Smooth muscle cell (in vitro differentiated cells): ENCODE data around the gene ACE2. TPM values are rescaled to one million over a fixed set of nuclear protein-coding genes. Genes with fewer than 3 reads are reported as not detected.

Experiments used
- DNase-seq: peaks from one replicate; lab custom pipeline; 2025; ENCODE audit not compliant: unreplicated experiment; lab: John Stamatoyannopoulos, UW
- H2AFZ ChIP-seq: fragments of 200-600 bp; sonication (generic); 2 replicates; pipeline ENCODE4 v1.6.0; 2016; ENCODE audit warnings: antibody characterized with exemption, low read depth, mild to moderate bottlenecking
- H3F3A ChIP-seq: fragments of 200-600 bp; sonication (generic); 2 replicates; pipeline ENCODE4 v1.6.0; 2017; ENCODE audit warnings: antibody characterized with exemption, low read depth
- H3K27ac ChIP-seq: fragments of 200-600 bp; sonication (generic); 2 replicates; pipeline ENCODE4 v1.5.1; 2016; ENCODE audit warnings: low read depth, mild to moderate bottlenecking
- H3K27me3 ChIP-seq: fragments of 200-600 bp; sonication (generic); 2 replicates; pipeline ENCODE4 v1.6.1; 2016; ENCODE audit warnings: low read depth, mild to moderate bottlenecking
- H3K36me3 ChIP-seq: fragments of 200-600 bp; sonication (generic); 2 replicates; pipeline ENCODE4 v1.5.1; 2016; ENCODE audit warnings: low read depth
- H3K4me1 ChIP-seq: fragments of 200-600 bp; sonication (generic); 2 replicates; pipeline ENCODE4 v1.5.1; 2016; ENCODE audit warnings: low read depth
- H3K4me2 ChIP-seq: fragments of 200-600 bp; sonication (generic); 2 replicates; pipeline ENCODE4 v1.6.0; 2016; ENCODE audit warnings: mild to moderate bottlenecking
- H3K4me3 ChIP-seq: fragments of 200-600 bp; sonication (generic); 2 replicates; pipeline ENCODE4 v1.5.1; 2016; ENCODE audit warnings: mild to moderate bottlenecking
- H3K79me2 ChIP-seq: fragments of 200-600 bp; sonication (generic); 2 replicates; pipeline ENCODE4 v1.6.0; 2016; ENCODE audit warnings: low read depth, mild to moderate bottlenecking
- H3K9ac ChIP-seq: fragments of 200-600 bp; sonication (generic); 2 replicates; pipeline ENCODE4 v1.6.0; 2016; ENCODE audit warnings: low read depth
- H3K9me3 ChIP-seq: fragments of 200-600 bp; sonication (generic); replicated peaks from 2 replicates; pipeline ENCODE4 v1.5.1; 2016; ENCODE audit warnings: low read depth
- H4K20me1 ChIP-seq: fragments of 200-600 bp; sonication (generic); 2 replicates; pipeline ENCODE4 v1.6.0; 2016; ENCODE audit warnings: low read depth
- CTCF ChIP-seq: fragments of 200-600 bp; sonication (generic); IDR thresholded peaks from 2 replicates; pipeline ENCODE4 v1.5.1; 2017; ENCODE audit warnings: borderline replicate concordance, mild to moderate bottlenecking, antibody characterized with exemption; ENCODE audit not compliant: insufficient read depth, poor library complexity, severe bottlenecking
- WGBS: methylation state at CpG from one replicate; pipeline ENCODE4 v1.1.7; 2016; ENCODE audit warnings: low lambda C conversion rate; 5-methylcytosine and 5-hydroxymethylcytosine counted together
- polyA plus RNA-seq: library from polyadenylated mRNA; unstranded; fragments of >200 nt; fragmentation: Nextera tagmentation; extraction: Ambion mirVana; gene quantifications from 2 replicates; pipeline ENCODE4 v1.2.1, GENCODE V29; 2016
- total RNA-seq: library from RNA; depleted of rRNA; stranded (reverse); fragments of >200 nt; gene quantifications from 2 replicates; pipeline ENCODE4 v1.2.3, GENCODE V29; 2014

The ACE2 gene
- total and polyA plus RNA-seq, 2 experiments from 2014 or later: 1.0 to 1.6 TPM

- Histone ChIP-seq H4K20me1 (no peaks in the 10 kb centered on the region), H3K79me2 (no peaks in the 10 kb centered on the region), H3K27me3 (no peaks in the 10 kb centered on the region), H3K4me1 (peaks cover 3% of the 10 kb centered on the region), H3K9me3 (no peaks in the 10 kb centered on the region), H3K4me2 (peak overlapping the region; percentile 1), H3K36me3 (no peaks in the 10 kb centered on the region), H3K9ac (no peak overlapping the region), H2AFZ (no peak overlapping the region), H3F3A (no peaks in the 10 kb centered on the region), H3K27ac (no peak overlapping the region), H3K4me3 (no peak overlapping the region)
- no peak for TF ChIP-seq CTCF
- DNase-seq: no peak
Observed at GRCh38 chrX:15524417-15524816, 76.3 kb downstream of the ACE2 start.

GRCh38 chrX:15523088-15523487 lies 77.7 kb downstream of the ACE2 start:
- Histone ChIP-seq H3K9ac (no peak overlapping the region), H3K27ac (no peak overlapping the region), H3K79me2 (no peaks in the 10 kb centered on the region), H3K4me2 (no peak overlapping the region), H4K20me1 (no peaks in the 10 kb centered on the region), H3K9me3 (no peaks in the 10 kb centered on the region), H2AFZ (no peak overlapping the region), H3K27me3 (no peaks in the 10 kb centered on the region), H3K36me3 (no peaks in the 10 kb centered on the region), H3K4me3 (no peak overlapping the region), H3K4me1 (peaks cover 3% of the 10 kb centered on the region), H3F3A (no peaks in the 10 kb centered on the region)
- DNase-seq: no peak
- TF ChIP-seq CTCF: no peak

- no peaks in the 10 kb centered on the region for H3K9me3 ChIP-seq
- TF ChIP-seq CTCF: no peak
- H3K27me3 ChIP-seq: no peaks in the 10 kb centered on the region
- no peaks in the 10 kb centered on the region for H3F3A ChIP-seq
- H3K9ac ChIP-seq: no peak overlapping the region
- H4K20me1 ChIP-seq: no peaks in the 10 kb centered on the region
- no peaks in the 10 kb centered on the region for H3K36me3 ChIP-seq
- DNase-seq: no peak
- no peak overlapping the region for H3K4me2 ChIP-seq
- whole genome bisulfite sequencing: 75% methylated on average over 3 of the region's 3 CpGs
- no peak overlapping the region for H3K4me3 ChIP-seq
- no peak overlapping the region for H2AFZ ChIP-seq
- no peak overlapping the region for H3K27ac ChIP-seq
- peaks cover 3% of the 10 kb centered on the region for H3K4me1 ChIP-seq
- H3K79me2 ChIP-seq: no peaks in the 10 kb centered on the region
Observed at GRCh38 chrX:15522464-15522863, 78.3 kb downstream of the ACE2 start.

- no peak overlapping the region for H2AFZ ChIP-seq
- no peaks in the 10 kb centered on the region for H3F3A ChIP-seq
- H3K36me3 ChIP-seq: no peaks in the 10 kb centered on the region
- no peaks in the 10 kb centered on the region for H3K9me3 ChIP-seq
- no peak overlapping the region for H3K4me2 ChIP-seq
- no peaks in the 10 kb centered on the region for H3K79me2 ChIP-seq
- no peak overlapping the region for H3K9ac ChIP-seq
- no peak overlapping the region for H3K4me3 ChIP-seq
- no peak for DNase-seq
- H3K4me1 ChIP-seq: no peaks in the 10 kb centered on the region
- WGBS: 53% methylated on average over 6 of the region's 6 CpGs
- TF ChIP-seq CTCF: no peak
- H3K27ac ChIP-seq: no peak overlapping the region
- no peaks in the 10 kb centered on the region for H3K27me3 ChIP-seq
- H4K20me1 ChIP-seq: no peaks in the 10 kb centered on the region
Observed at GRCh38 chrX:15515931-15516330, 84.8 kb downstream of the ACE2 start.
